ENCODE measurements around the gene LSM4. TPM values are rescaled to one million over a fixed set of nuclear protein-coding genes. Genes with fewer than 3 reads are reported as not detected.
A peak's percentile ranks its signal among the peaks of the same experiment; 100 is the strongest.

The LSM4 gene
- total and polyA plus RNA-seq, 2 of the 13 experiments (the other 11 are each of a cell fraction or from before 2014, with no cell fraction given) = 65.8 to 166 TPM

DNA sequence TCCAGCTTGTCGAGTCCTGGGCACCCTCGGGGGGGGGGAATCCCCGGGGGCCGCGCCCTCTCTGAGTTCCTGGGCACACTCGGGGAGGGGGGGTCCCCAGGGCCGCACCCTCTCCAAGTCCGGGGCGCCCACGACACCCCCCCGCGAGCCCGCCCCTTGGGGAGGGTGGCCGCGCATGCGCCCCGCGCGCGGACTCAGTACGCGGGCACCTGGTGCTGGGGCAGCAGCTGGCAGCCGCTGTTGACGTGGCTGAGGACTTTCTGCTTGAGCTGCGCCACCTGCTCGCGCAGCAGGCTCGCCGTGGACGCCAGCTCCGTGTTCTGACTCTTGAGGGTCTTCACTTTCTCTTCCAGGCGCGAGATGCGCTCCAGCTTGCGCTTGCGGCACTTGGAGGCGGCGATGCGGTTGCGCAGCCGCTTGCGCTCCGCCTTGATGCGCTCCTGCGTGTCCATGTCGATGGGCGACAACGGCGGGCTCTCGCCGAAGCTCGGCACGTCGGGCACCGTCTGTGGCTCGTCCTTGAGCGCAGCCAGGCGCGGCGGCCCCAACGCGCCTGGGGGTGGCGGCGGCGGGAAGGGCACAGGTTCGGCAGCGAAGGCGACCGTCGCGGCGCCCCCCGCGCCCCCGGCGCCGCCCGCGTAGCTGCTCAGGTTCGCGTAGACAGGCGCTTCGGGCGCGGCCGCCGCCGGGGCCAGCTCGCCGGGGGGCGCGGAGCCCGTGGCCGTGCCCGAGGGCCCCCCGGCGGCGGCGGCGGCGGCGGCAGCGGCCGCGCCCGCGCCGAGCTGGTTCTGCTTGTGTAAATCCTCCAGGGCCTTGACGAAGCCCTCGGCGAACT lies 42.4 kb downstream of the LSM4 start (continued):
- TF ChIP-seq, protein P1, sequence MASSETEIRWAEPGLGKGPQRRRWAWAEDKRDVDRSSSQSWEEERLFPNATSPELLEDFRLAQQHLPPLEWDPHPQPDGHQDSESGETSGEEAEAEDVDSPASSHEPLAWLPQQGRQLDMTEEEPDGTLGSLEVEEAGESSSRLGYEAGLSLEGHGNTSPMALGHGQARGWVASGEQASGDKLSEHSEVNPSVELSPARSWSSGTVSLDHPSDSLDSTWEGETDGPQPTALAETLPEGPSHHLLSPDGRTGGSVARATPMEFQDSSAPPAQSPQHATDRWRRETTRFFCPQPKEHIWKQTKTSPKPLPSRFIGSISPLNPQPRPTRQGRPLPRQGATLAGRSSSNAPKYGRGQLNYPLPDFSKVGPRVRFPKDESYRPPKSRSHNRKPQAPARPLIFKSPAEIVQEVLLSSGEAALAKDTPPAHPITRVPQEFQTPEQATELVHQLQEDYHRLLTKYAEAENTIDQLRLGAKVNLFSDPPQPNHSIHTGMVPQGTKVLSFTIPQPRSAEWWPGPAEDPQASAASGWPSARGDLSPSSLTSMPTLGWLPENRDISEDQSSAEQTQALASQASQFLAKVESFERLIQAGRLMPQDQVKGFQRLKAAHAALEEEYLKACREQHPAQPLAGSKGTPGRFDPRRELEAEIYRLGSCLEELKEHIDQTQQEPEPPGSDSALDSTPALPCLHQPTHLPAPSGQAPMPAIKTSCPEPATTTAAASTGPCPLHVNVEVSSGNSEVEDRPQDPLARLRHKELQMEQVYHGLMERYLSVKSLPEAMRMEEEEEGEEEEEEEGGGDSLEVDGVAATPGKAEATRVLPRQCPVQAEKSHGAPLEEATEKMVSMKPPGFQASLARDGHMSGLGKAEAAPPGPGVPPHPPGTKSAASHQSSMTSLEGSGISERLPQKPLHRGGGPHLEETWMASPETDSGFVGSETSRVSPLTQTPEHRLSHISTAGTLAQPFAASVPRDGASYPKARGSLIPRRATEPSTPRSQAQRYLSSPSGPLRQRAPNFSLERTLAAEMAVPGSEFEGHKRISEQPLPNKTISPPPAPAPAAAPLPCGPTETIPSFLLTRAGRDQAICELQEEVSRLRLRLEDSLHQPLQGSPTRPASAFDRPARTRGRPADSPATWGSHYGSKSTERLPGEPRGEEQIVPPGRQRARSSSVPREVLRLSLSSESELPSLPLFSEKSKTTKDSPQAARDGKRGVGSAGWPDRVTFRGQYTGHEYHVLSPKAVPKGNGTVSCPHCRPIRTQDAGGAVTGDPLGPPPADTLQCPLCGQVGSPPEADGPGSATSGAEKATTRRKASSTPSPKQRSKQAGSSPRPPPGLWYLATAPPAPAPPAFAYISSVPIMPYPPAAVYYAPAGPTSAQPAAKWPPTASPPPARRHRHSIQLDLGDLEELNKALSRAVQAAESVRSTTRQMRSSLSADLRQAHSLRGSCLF (CRISPR knock-in tag; IDR thresholded peaks at IDR 0.05; ENCODE audit: borderline replicate concordance) = no peak
- no peak for TF ChIP-seq ZBTB21 (CRISPR knock-in tag; IDR thresholded peaks at IDR 0.05)
- TF ChIP-seq, protein P2, sequence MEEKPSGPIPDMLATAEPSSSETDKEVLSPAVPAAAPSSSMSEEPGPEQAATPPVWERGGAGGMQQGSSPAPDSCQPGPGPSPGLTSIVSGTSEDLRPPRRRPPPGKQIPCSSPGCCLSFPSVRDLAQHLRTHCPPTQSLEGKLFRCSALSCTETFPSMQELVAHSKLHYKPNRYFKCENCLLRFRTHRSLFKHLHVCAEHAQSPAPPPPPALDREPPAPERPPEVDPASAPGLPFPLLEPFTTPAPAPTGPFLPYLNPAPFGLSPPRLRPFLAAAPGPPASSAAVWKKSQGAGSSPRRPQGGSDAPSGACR (CRISPR knock-in tag; IDR thresholded peaks at IDR 0.05) = no peak
- peak; percentile 70; the same call in 1 of the 2 replicates for TF ChIP-seq ZNF768 (CRISPR knock-in tag; IDR thresholded peaks at IDR 0.05)
- TF ChIP-seq, protein P3, sequence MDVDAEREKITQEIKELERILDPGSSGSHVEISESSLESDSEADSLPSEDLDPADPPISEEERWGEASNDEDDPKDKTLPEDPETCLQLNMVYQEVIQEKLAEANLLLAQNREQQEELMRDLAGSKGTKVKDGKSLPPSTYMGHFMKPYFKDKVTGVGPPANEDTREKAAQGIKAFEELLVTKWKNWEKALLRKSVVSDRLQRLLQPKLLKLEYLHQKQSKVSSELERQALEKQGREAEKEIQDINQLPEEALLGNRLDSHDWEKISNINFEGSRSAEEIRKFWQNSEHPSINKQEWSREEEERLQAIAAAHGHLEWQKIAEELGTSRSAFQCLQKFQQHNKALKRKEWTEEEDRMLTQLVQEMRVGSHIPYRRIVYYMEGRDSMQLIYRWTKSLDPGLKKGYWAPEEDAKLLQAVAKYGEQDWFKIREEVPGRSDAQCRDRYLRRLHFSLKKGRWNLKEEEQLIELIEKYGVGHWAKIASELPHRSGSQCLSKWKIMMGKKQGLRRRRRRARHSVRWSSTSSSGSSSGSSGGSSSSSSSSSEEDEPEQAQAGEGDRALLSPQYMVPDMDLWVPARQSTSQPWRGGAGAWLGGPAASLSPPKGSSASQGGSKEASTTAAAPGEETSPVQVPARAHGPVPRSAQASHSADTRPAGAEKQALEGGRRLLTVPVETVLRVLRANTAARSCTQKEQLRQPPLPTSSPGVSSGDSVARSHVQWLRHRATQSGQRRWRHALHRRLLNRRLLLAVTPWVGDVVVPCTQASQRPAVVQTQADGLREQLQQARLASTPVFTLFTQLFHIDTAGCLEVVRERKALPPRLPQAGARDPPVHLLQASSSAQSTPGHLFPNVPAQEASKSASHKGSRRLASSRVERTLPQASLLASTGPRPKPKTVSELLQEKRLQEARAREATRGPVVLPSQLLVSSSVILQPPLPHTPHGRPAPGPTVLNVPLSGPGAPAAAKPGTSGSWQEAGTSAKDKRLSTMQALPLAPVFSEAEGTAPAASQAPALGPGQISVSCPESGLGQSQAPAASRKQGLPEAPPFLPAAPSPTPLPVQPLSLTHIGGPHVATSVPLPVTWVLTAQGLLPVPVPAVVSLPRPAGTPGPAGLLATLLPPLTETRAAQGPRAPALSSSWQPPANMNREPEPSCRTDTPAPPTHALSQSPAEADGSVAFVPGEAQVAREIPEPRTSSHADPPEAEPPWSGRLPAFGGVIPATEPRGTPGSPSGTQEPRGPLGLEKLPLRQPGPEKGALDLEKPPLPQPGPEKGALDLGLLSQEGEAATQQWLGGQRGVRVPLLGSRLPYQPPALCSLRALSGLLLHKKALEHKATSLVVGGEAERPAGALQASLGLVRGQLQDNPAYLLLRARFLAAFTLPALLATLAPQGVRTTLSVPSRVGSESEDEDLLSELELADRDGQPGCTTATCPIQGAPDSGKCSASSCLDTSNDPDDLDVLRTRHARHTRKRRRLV (CRISPR knock-in tag; IDR thresholded peaks at IDR 0.05) = no peak
- TF ChIP-seq NONO (IDR thresholded peaks at IDR 0.05) = no peak
- TF ChIP-seq NONO (CRISPR knock-in tag; conservative IDR thresholded peaks at IDR 0.05) = 0 out of 2 replicates have a peak, but pooled peaks have one; percentile 64
- TF ChIP-seq TEAD3 (CRISPR knock-in tag; optimal IDR thresholded peaks at IDR 0.05; ENCODE audit: borderline replicate concordance) = peak; percentile 48
- peak; percentile 48 for TF ChIP-seq SAP130 (CRISPR knock-in tag; IDR thresholded peaks at IDR 0.05; ENCODE audit: low read depth)
- TF ChIP-seq ZBTB3 (CRISPR knock-in tag; IDR thresholded peaks at IDR 0.05; ENCODE audit: borderline replicate concordance, low read depth) = no peak
- 0 out of 2 replicates have a peak, but pooled peaks have one; percentile 32 for TF ChIP-seq ZNF124 (CRISPR knock-in tag; IDR thresholded peaks at IDR 0.05)
- no peak for TF ChIP-seq SRF (IDR thresholded peaks at IDR 0.05; ENCODE audit: low read depth, low read length)
- no peak for TF ChIP-seq ZNF746 (CRISPR knock-in tag; IDR thresholded peaks at IDR 0.05)
- TF ChIP-seq ZNF766 (CRISPR knock-in tag; IDR thresholded peaks at IDR 0.05; ENCODE audit: borderline replicate concordance) = peak; percentile 75; the same call in 1 of the 2 replicates
- no peak for TF ChIP-seq FOSL1 (CRISPR knock-in tag; IDR thresholded peaks at IDR 0.05; ENCODE audit: borderline replicate concordance)
- TF ChIP-seq ZNF572 (CRISPR knock-in tag; IDR thresholded peaks at IDR 0.05) = no peak
- peak; percentile 59; the same call in 1 of the 2 replicates for TF ChIP-seq ZMYM4 (CRISPR knock-in tag; IDR thresholded peaks at IDR 0.05)
- TF ChIP-seq ZNF33B (CRISPR knock-in tag; IDR thresholded peaks at IDR 0.05) = no peak
- 0 out of 2 replicates have a peak, but pooled peaks have one; percentile 41 for TF ChIP-seq NRL (CRISPR knock-in tag; IDR thresholded peaks at IDR 0.05; ENCODE audit: borderline replicate concordance)
- no peak for TF ChIP-seq ZNF83 (CRISPR knock-in tag; IDR thresholded peaks at IDR 0.05; ENCODE audit: borderline replicate concordance)
